G401 (cell line): ENCODE measurements around the gene HOXB8. TPM values are rescaled to one million over a fixed set of nuclear protein-coding genes. Genes with fewer than 3 reads are reported as not detected.
A peak's percentile ranks its signal among the peaks of the same experiment; 100 is the strongest.

ENCODE experiments used
- DNase-seq: peaks from one replicate; pipeline ENCODE4 v3.0.0-alpha.2; 2015; ENCODE audit warnings: low spot score
- in situ Hi-C: cut with HindIII; loops from 2 replicates; pipeline ENCODE4 v1.10.0; 2016; ENCODE audit warnings: low sequenced_read_pairs, mixed read lengths
- total RNA-seq: library from RNA; depleted of rRNA; stranded (reverse); fragments of >200 nt; shearing (Covaris generic); gene quantifications from 2 replicates; pipeline ENCODE4 v1.2.3, GENCODE V29; 2014

The HOXB8 gene
- total RNA-seq, 1 experiment from 2014 or later, result 0.10 TPM

GRCh38 chr17:48639982-48640857 is 25.1 kb upstream of the HOXB8 start:
- no peak for DNase-seq
- in situ Hi-C loops, result no loop called here

DNA sequence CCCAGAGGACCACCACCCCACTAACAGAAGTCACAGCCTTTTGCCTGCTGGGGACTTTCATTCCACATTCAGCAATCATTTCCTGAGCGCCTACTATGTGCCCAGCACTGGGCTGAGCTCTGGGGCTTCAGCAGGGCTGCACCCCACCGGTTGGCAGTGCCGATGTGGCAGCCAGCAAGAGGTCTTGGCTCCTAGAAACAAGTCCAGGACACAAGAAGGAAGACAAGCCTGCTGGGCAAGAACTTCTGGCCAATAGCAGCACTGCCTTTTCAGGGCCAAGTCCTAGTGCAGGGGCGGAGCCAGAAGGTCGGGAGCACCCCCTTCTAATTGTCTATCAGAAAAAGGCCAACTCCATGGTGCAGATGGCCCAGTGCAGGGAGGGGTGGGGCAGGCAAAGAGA is 24.0 kb upstream of the HOXB8 start:
- no peak for DNase-seq
- in situ Hi-C loops, result no loop called here

- DNase-seq, result no peak
- in situ Hi-C loops, result no loop called here
Observed at GRCh38 chr17:48637323-48638260, 22.5 kb upstream of the HOXB8 start.

DNA sequence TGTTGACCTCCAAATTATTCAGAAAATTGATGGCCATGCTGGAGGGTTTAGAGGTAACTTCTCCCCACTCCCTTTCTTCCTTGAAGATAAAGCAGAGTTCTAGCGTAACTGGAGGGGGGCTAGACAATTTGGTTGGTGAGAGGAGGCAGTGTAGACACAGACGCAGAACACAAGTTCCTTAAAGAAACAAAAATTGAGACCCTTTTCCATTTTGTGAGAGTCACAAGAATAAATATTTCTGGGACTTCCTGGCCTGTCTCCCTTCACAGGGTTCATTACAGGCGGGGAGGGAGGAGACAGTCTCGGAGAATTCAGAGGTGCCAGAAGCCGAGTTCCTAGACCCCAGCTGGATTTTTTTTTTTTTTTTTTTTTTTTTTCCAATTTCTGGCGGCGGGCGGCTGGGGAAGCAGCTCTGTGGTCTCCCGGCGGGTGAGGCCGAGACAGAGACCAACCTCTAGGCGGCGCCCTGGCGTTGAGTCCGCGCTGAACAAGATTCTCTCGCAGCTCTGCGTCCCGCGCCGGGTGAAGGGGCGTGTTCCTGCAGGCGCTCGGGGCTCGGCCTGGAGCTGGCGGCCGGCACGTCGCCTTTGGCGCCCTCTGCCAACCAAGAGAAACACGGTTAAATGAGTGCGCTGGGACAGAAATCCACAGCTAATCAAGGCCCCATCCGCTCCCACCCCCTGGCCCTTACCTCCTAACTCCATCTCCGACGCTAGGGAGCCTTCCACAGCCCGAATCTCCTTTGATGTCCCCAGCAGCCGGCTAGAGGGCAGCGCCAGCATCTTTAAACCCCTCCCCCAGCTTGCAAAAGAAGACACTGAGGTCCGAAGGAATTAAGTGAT is 21.3 kb upstream of the HOXB8 start:
- in situ Hi-C loops, result no loop called here
- DNase-seq, result peak; percentile 52

DNA sequence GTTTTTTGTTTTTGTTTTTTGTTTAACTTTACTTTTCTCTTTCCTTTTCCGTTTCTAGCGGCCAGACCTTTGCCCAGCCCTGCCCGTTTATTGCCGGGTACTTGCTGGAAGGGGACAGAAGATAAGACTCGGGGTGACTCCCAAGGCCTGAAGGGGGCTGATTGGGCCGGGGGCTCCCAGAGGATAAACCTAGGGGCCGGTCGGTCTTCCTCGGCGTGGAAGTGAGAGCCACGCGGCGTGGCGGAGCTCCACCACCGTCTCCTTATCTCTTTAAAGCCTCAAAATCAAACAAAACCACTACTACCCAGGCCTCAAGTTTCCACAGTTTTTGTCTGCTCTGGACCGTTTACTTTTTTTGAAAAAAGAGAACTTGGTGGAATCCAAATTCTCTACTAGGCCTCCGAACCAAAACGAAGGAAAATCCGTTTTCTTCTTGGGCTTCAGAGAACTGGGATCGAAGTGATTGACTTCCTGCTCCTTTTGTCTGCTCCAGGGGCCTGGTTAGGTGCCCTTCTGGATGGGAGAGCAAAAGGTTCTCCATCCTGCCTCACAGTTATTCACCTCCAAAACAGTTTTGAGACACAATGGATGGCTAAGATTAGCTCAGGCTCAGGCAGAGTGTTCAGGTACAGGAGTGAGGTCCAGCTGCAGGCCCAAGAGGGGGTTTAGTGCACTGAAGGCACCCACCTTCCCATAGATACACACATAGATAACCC is 19.6 kb upstream of the HOXB8 start:
- in situ Hi-C loops, result no loop called here
- DNase-seq, result no peak

- DNase-seq, result no peak
- in situ Hi-C loops, result no loop called here
Observed at GRCh38 chr17:48633266-48633677, 18.2 kb upstream of the HOXB8 start.

GRCh38 chr17:48632579-48633265 is 17.6 kb upstream of the HOXB8 start:
- in situ Hi-C loops, result no loop called here
- no peak for DNase-seq

DNA sequence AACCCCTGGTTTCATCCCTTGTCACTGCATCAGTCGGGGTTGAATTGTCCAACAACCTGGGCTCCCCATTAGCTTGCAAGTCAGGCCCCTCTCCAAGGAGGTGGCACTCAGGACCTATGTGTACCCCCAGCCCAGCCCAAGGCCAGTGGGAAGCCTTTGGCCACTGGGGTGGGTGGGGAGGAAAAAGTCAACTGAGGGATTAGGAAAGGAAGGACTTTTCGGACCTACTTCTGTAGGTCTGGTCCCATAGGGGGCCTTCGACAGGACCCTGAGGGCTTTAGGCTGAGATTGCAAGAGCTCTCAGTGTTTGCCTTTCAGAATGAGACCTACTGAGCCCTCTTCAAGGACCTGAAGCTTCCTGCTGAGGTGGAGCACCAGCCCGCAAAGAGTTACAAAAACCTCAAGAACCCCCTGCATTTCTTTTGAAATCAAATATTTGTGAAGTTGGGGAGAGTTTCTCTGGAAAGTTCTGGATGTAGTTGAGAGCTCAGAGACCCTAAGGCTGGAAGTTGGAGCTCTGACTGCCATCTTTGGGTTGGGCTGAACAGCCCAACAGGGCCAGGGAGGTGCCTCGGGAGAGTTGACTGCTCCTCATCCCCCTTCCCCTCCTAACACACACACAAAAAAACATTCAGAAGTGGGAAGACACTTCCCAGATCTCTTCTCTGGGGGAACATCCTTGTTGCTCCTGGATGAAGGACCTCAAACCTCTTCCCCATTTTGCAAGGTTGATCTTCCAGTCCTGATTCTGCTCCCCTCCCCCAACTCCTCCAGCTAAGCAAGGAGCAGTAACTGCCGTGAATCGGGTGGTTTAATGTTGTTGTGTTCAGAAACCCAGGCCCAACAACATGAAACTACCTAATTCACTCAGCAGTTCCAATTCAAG is 16.8 kb upstream of the HOXB8 start:
- in situ Hi-C loops, result no loop called here
- no peak for DNase-seq

DNA sequence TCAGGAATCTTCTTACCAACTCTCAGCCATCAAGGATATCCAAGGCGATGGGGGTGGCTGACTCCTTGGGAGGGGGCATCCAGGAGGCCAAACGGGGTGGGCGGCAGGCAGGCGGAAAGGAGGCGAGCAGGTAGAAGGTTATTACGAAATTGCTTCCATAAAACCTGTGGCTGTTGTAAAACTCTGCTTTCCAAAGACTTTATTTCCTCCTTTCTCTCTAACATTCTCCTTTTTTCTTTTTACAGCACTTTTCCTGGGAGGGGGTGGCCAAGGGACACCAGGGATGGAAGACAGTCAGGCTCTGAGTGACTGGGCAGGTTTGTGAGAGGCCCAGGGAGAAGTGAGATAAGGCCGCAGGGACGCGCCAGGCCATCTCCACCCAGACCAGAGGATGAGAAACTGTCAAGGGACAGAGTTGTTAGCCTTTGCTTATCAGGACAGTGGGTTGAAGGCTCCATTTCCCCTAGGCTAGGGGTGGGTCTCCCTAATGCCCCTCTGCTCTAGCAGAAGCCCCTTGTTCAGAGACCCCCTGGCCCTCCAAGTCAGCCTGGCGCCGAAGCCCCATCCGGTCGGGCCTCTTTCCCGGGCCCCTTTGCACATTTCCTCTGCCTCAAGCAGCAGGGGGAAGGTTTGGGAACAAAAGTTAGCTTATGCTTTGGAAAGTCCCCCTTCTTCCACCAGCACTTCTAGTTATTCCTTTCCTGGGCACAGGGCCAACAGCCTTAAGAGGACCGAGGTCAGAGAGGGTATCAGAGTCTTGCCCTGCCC is 16.0 kb upstream of the HOXB8 start:
- in situ Hi-C loops, result no loop called here
- no peak for DNase-seq

DNA sequence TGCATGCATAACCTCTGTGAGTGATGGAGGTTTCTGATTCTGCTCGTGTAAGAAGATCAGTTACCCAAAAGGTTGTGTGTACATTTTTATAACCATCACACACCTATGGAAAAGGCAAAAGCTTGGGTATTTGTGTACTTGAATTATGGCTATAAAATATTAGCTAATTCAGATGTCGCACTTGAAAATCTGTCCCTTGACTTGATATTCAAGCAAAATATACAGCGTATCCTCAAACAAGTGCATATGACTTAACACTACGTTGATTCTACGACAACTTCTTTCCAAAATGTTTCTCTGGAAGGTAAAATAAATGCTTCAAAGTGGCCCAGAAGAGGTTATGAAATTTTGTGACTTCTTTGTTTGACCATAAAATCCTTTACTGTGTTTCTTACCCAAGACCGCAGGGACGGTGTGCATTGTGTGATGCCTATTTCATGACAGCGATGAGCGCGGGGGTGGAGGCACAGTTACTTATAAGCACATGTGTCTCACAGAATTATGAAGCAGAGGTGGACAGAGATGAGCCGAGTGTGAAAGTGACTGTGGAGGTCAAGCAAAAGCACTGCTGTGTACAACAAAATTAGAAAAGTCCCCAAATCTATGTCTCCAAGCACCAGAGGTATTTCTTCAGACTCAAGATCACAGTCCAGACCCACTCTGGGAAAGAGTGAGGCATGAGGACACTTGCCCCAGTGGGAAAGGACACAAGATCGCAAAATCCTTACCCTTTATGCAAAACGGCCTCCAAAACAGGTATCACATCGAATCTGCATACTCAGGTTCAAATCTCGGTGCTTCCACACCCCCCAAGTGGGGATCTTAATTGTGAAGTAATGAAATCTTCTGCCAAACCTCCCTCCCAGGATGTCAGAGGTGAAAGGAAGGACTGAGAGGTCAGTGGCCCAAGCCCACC is 15.2 kb upstream of the HOXB8 start:
- in situ Hi-C loops, result no loop called here
- DNase-seq, result no peak

DNA sequence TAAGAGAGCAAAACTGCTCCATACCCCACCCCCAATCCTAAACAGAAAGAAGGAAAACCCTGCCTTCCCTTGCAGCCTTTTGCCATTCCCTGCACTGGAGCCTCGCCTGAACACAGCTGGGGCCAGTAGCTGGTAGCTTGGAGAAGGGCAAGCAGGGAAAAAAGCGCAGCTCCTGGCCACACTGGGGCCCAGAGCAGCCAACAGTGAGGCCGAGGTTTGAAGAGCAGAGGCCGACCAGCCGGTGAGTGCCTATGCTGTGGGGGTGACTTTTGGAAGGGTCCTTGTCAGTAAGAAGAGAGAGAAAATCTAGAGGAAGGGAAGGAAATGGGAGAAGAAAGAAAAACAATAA is 14.3 kb upstream of the HOXB8 start:
- in situ Hi-C loops, result no loop called here
- no peak for DNase-seq

DNA sequence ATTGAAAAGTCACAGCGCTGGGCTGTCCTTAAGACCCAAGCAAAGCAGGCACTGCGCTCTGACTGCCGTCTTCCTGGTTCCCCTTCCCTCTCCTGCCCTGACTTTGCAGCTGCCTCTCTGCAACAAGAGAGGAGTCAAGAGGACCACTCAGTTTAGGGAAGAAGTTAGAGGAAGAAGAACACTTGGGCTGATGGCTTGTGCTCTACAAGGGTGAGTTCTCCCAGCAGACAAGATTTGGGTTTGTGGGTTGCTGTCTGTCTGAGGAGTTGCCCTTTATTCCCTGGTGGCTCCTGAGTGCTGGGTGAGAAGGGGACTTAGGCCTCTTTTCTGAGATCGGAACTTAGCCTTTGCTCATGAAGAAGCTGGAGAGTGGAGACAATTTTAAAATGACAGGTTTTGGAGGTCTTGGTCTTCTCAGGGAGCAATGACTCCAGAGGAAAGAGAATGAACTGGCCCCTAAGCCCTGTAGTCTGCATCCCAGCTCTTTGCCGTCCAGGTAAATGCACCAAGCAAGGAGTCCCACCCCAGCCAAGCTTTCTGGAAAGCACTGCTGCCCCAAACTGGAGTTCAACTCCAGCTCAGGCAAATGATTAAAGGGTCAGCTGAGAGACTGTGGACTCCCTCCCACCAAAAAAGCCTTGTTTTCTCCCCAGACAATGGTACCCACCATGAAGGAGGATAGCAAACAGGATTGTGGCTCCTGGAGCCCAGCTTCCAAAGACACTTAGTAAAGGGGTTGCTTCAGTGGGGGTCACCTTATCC is 13.7 kb upstream of the HOXB8 start:
- DNase-seq, result no peak
- in situ Hi-C loops, result no loop called here

- in situ Hi-C loops, result no loop called here
Observed at GRCh38 chr17:48627623-48628521, 12.8 kb upstream of the HOXB8 start.

DNA sequence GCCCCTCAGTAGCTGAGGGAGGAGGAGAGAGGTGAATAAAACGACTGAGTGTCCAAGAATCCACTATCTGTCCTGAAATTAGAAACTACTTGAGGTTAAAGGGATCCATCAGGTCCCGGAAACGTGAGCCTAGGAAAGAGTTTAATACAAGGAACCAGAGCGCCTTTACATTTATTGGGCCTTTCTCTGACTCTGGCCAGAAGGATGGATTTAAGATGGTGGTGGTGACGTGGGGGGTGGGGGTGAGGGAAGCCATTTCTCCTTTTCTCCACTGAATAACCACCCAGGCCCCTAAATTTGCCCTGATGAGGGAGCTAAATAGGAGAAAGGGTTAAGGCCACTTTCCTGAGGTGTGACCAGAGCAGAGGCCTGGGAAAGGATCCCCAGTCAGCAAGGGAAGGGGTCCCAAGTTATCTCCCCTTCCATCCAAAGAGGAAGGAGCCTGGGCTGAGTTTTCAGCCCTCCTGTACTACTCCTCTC is 12.1 kb upstream of the HOXB8 start:
- in situ Hi-C loops, result no loop called here
- DNase-seq, result no peak

More at GRCh38 chr17:48627623-48628521, 12.8 kb upstream of the HOXB8 start:
- no peak for DNase-seq
